Measurements from ENCODE around the gene ZNF669. TPM values are rescaled to one million over a fixed set of nuclear protein-coding genes. Genes with fewer than 3 reads are reported as not detected.
"Not testable (repeated sequence)": the region's sequence is repeated elsewhere in the genome, so short reads cannot be mapped to it uniquely, and the experiment has no call there.

Gene ZNF669
- total RNA-seq: 10 to 100 TPM in 1 of 4 donors, 1 to 10 TPM in 3; 4.6 to 10.5 (median 5.8) TPM

DNA sequence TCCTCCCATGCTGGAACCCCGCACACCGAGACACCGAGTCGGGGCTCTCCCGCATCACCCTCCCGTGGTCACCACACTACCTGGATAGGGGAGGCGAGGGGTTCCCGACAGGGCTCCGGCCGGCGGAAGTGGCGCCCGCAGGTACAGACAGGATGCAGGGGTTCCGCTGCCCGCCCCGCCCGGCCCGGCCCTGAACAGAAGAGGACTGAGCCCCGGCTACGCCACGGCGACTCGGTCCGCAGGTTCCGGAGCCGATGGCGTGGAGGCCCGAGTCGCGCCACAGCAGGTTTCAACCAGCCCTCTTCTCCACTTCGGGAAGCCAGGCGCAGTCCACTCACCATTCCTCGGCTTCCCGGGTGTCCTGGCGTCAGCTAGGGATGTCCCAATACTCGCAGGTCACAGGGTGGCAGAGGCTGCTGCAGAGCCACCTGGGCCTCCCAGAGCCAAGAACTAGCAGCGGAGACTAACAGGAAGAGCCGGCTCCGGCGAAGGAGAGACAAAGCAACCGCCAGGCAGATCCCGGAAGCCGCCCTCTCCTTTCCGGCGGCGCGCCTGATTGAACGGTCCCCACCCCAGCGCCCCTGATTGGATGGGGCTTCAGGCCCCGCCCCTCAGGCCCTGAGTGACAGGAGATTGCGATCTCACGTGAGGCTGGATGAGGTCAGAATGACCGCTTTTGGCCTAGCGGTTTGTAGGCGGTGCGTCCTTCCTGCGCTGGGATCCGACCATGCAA is at the start of gene ZNF669:
ZNF669 (minus strand) TSS at position 498 of the 733 bp plus-strand sequence; CDS start at position 341, 157 bp downstream.
- DNase-seq (ENCODE audit: low spot score in 2 of 2): peak; percentile 98
- H3K4me1 ChIP-seq: peaks cover 18% of the 10 kb centered on the region
- TF ChIP-seq EP300 (IDR thresholded peaks at IDR 0.05): no peak
- peak in 1 of 2 donors; percentile 84 for TF ChIP-seq POLR2A (IDR thresholded peaks at IDR 0.05)
- TF ChIP-seq POLR2AphosphoS5 (IDR thresholded peaks at IDR 0.05): peak; percentile 45 to 94 (median 60)
- peaks cover 31% of the 10 kb centered on the region for H3K36me3 ChIP-seq
- peak within 1 kb of the TSS; percentile 87 for H3K4me3 ChIP-seq
- peak within 1 kb of the TSS; percentile 78 for H3K27ac ChIP-seq
- peaks cover 14% of the 10 kb centered on the region for H3K9me3 ChIP-seq
- WGBS: 0% methylated on average over 23 of the region's 58 CpGs
- no peaks in the 10 kb centered on the region for H3K27me3 ChIP-seq

- TF ChIP-seq POLR2AphosphoS5 (IDR thresholded peaks at IDR 0.05) (no peak), POLR2A (IDR thresholded peaks at IDR 0.05) (no peak), EP300 (IDR thresholded peaks at IDR 0.05) (no peak)
- TF ChIP-seq, protein P1, sequence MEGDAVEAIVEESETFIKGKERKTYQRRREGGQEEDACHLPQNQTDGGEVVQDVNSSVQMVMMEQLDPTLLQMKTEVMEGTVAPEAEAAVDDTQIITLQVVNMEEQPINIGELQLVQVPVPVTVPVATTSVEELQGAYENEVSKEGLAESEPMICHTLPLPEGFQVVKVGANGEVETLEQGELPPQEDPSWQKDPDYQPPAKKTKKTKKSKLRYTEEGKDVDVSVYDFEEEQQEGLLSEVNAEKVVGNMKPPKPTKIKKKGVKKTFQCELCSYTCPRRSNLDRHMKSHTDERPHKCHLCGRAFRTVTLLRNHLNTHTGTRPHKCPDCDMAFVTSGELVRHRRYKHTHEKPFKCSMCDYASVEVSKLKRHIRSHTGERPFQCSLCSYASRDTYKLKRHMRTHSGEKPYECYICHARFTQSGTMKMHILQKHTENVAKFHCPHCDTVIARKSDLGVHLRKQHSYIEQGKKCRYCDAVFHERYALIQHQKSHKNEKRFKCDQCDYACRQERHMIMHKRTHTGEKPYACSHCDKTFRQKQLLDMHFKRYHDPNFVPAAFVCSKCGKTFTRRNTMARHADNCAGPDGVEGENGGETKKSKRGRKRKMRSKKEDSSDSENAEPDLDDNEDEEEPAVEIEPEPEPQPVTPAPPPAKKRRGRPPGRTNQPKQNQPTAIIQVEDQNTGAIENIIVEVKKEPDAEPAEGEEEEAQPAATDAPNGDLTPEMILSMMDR (IDR thresholded peaks at IDR 0.05): no peak
- Histone ChIP-seq H3K27me3 (no peaks in the 10 kb centered on the region), H3K4me1 (no peaks in the 10 kb centered on the region), H3K4me3 (no peak overlapping the region), H3K36me3 (peaks cover 22% of the 10 kb centered on the region), H3K9me3 (peaks cover 32% of the 10 kb centered on the region), H3K27ac (no peak overlapping the region)
- WGBS: 100% methylated on average over 2 of the region's 2 CpGs
- DNase-seq (ENCODE audit: low spot score in 2 of 2): no peak
Observed at GRCh38 chr1:247147781-247148180, 43.6 kb upstream of the ZNF669 start.

- not testable (repeated sequence) for H3K27me3 ChIP-seq; H3K4me1 ChIP-seq; DNase-seq (ENCODE audit: low spot score in 2 of 2); H3K4me3 ChIP-seq; H3K27ac ChIP-seq
- peaks cover 34% of the 10 kb centered on the region for H3K9me3 ChIP-seq
- peaks cover 16% of the 10 kb centered on the region for H3K36me3 ChIP-seq
- WGBS: over 99% methylated on average over 10 of the region's 10 CpGs
Observed at GRCh38 chr1:247147120-247147519, 43.0 kb upstream of the ZNF669 start.

DNA sequence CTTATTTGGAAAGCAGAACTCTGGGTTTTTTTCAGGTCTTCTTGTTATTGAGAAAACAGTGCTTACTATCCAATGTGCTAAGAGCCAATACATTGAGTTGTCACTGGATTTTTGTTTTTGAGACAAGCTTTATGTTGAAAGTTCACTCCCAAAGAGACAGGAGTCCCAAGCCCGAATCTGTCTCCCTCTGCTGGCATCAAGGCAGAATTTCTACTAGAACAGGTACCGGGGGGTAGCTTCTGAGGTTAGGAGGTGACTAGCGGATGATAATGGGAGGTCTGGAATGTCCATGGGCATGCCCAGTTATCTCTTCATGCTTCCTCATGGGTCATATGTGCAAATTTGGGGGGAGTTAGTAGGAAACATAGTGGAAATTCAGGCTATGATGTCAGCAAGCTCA is 42.5 kb upstream of the ZNF669 start:
- Histone ChIP-seq H3K36me3 (peaks cover 16% of the 10 kb centered on the region), H3K27me3 (no peaks in the 10 kb centered on the region), H3K9me3 (peaks cover 35% of the 10 kb centered on the region), H3K4me3 (no peak overlapping the region), H3K4me1 (no peaks in the 10 kb centered on the region), H3K27ac (no peak overlapping the region)
- TF ChIP-seq POLR2A (IDR thresholded peaks at IDR 0.05): no peak
- TF ChIP-seq, protein P1 (IDR thresholded peaks at IDR 0.05): no peak
- no peak for TF ChIP-seq EP300 (IDR thresholded peaks at IDR 0.05)
- TF ChIP-seq POLR2AphosphoS5 (IDR thresholded peaks at IDR 0.05): no peak
- WGBS: 92% methylated on average over 3 of the region's 3 CpGs
- DNase-seq (ENCODE audit: low spot score in 2 of 2): no peak

DNA sequence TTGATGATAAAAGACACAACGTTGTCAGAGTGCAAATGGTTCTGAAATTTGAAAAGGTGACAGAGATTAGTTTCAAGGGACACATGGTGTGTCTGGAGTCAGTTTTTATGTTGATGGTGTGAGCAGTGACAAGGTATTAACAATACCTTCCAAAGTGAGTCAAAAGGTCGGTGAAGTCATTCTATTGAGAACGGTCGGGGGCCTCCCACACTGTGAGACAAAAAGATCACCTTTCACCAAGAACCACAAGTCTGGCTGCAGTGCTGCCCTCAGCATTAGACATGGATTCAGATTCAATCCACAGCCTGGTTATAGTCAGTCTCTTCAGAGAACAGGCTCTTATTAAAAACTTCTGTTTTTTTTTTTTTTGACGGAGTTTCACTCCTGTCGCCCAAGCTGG is 41.1 kb upstream of the ZNF669 start:
- H3K9me3 ChIP-seq: peaks cover 41% of the 10 kb centered on the region
- TF ChIP-seq POLR2A (IDR thresholded peaks at IDR 0.05) (no peak), POLR2AphosphoS5 (IDR thresholded peaks at IDR 0.05) (no peak), EP300 (IDR thresholded peaks at IDR 0.05) (no peak)
- TF ChIP-seq, protein P1 (IDR thresholded peaks at IDR 0.05): no peak
- H3K4me3 ChIP-seq: no peak overlapping the region
- no peak for DNase-seq (ENCODE audit: low spot score in 2 of 2)
- WGBS: 92% methylated on average over 6 of the region's 6 CpGs
- H3K27ac ChIP-seq: no peak overlapping the region
- H3K4me1 ChIP-seq: no peaks in the 10 kb centered on the region
- no peaks in the 10 kb centered on the region for H3K27me3 ChIP-seq
- H3K36me3 ChIP-seq: peaks cover 16% of the 10 kb centered on the region

DNA sequence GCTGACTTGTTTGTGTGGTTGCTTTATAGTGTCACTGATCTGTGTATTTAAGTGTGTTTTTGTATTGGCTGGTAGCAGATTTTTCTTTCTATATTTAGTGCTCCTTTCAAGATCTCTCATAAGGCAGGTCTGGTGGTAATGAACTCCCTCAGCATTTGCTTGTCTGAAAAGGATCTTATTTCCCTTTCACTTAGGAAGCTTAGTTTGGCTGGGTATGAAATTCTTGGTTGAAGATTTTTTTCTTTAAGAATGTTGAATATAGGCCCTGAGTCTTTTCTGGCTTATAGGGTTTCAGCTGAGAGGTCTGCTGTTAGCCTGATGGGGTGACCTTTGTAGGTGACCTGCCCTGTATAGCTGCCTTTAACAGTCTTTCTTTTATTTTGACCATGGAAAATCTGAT is 35.4 kb upstream of the ZNF669 start:
- H3K27ac ChIP-seq, H3K4me3 ChIP-seq: not testable (repeated sequence)
- H3K9me3 ChIP-seq: peaks cover 49% of the 10 kb centered on the region

More for the DNA sequence above, 35.4 kb upstream of the ZNF669 start:
- DNase-seq (ENCODE audit: low spot score in 2 of 2); H3K27me3 ChIP-seq; H3K36me3 ChIP-seq; H3K4me1 ChIP-seq: not testable (repeated sequence)
